NB4 (cell line): Measurements from ENCODE around the gene IRX6.

Source experiments
- MYC ChIP-seq: IDR thresholded peaks from 2 replicates; pipeline ENCODE4 v1.6.1; 2011; ENCODE audit warnings: low read depth, low read length
- POLR2A ChIP-seq: IDR thresholded peaks from 2 replicates; pipeline ENCODE4 v1.6.1; 2011; ENCODE audit warnings: mild to moderate bottlenecking; ENCODE audit not compliant: insufficient read length; ENCODE audit errors: extremely low read depth
- TF ChIP-seq, protein P1 (sequence below): IDR thresholded peaks from one replicate; pipeline ENCODE4 v1.5.1; 2012; ENCODE audit warnings: low read depth, low read length
- TF ChIP-seq, protein P2 (sequence below): IDR thresholded peaks from 2 replicates; pipeline ENCODE4 v1.6.1; 2011; ENCODE audit warnings: low read depth, low read length

- TF ChIP-seq, protein P1, sequence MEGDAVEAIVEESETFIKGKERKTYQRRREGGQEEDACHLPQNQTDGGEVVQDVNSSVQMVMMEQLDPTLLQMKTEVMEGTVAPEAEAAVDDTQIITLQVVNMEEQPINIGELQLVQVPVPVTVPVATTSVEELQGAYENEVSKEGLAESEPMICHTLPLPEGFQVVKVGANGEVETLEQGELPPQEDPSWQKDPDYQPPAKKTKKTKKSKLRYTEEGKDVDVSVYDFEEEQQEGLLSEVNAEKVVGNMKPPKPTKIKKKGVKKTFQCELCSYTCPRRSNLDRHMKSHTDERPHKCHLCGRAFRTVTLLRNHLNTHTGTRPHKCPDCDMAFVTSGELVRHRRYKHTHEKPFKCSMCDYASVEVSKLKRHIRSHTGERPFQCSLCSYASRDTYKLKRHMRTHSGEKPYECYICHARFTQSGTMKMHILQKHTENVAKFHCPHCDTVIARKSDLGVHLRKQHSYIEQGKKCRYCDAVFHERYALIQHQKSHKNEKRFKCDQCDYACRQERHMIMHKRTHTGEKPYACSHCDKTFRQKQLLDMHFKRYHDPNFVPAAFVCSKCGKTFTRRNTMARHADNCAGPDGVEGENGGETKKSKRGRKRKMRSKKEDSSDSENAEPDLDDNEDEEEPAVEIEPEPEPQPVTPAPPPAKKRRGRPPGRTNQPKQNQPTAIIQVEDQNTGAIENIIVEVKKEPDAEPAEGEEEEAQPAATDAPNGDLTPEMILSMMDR = no peak
- TF ChIP-seq POLR2A (no peak), MYC (no peak)
- TF ChIP-seq, protein P2, sequence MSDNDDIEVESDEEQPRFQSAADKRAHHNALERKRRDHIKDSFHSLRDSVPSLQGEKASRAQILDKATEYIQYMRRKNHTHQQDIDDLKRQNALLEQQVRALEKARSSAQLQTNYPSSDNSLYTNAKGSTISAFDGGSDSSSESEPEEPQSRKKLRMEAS = no peak
Measured at GRCh38 chr16:55294931-55295342, 29.1 kb upstream of the IRX6 start.
